K562 (cell line): Measurements from ENCODE around the gene RFNG. TPM values are rescaled to one million over a fixed set of nuclear protein-coding genes. Genes with fewer than 3 reads are reported as not detected.

Experiments used
- ATAC-seq: fragments of 200-7000 bp; cut with Tn5 transposase; 3 replicates; pipeline ENCODE4 v1.9.1; 2020; ENCODE audit warnings: moderate library complexity
- BruUV-seq: library from RNA; stranded (reverse); fragments of 400-500 nt; replicated peaks from 2 replicates; lab custom pipeline; 2021; lab: Mats Ljungman, UMichigan
- CTCF ChIA-PET: fragments of 300-600 bp; formaldehyde crosslinking; extraction: SDS; loops from one replicate; lab custom pipeline; 2021; ENCODE audit warnings: low intra/inter-chr PET ratio; lab: Yijun Ruan, JAX
- POLR2A ChIA-PET: fragments of 300-600, 350-650 bp; sonication (Branson Sonifier 250); formaldehyde crosslinking; extraction: SDS; loops from one replicate; lab custom pipeline; 2021; ENCODE audit warnings: antibody characterized with exemption, inconsistent platforms; lab: Yijun Ruan, JAX
- DNase-seq, 4 experiments: peaks; one replicate each; pipeline versions ENCODE4 v3.0.0 to v3.0.0-alpha.2; 2011 to 2018; ENCODE audit warnings: low spot score in 3 of 4, mixed read lengths in 3 of 4; ENCODE audit errors: extremely low read depth in 1 of 4
- FAIRE-seq: peaks from 2 replicates; lab custom pipeline; 2011; peaks lifted over from hg19 to GRCh38; lab: Jason Lieb, UNC
- H2AFZ ChIP-seq: 2 replicates; pipeline ENCODE4 v1.6.0; 2011; ENCODE audit warnings: low read depth, low read length, control low read depth, inconsistent platforms
- H3K27ac ChIP-seq: fragments of 200-600 bp; 3 replicates; pipeline ENCODE4 v1.8.0; 2011; ENCODE audit warnings: low read depth, mild to moderate bottlenecking, control low read depth, inconsistent platforms, low read length, moderate library complexity, mixed read lengths; ENCODE audit errors: extremely low read depth
- H3K27me3 ChIP-seq, 2 experiments: fragments of 300-600 bp in 1 of 2; 2 replicates in 1 of 2; 3 replicates in 1 of 2; pipeline versions ENCODE4 v1.6.0 to v1.8.0; 2011; ENCODE audit warnings: inconsistent platforms in 2 of 2, low read length in 2 of 2, mild to moderate bottlenecking in 1 of 2, mixed read lengths in 1 of 2, moderate library complexity in 1 of 2; ENCODE audit not compliant: control insufficient read depth in 2 of 2, insufficient read depth in 2 of 2
- H3K36me3 ChIP-seq: fragments of 300-600 bp; 3 replicates; pipeline ENCODE4 v1.8.0; 2011; ENCODE audit warnings: mild to moderate bottlenecking, low read length, inconsistent platforms; ENCODE audit not compliant: control insufficient read depth, insufficient read depth
- H3K4me1 ChIP-seq, 2 experiments: fragments of 200-600 bp in 1 of 2; replicated peaks in 1 of 2; 2 replicates in 1 of 2; 3 replicates in 1 of 2; pipeline versions ENCODE4 v1.5.1 to v1.8.0; 2011; ENCODE audit warnings: inconsistent platforms in 2 of 2, low read length in 2 of 2, mild to moderate bottlenecking in 1 of 2, mixed read lengths in 1 of 2, moderate library complexity in 1 of 2; ENCODE audit not compliant: control insufficient read depth in 2 of 2, insufficient read depth in 2 of 2
- H3K4me2 ChIP-seq: 2 replicates; pipeline ENCODE4 v1.6.1; 2011; ENCODE audit warnings: low read length, control low read depth, inconsistent platforms, mixed read lengths; ENCODE audit not compliant: insufficient read depth
- H3K4me3 ChIP-seq: fragments of 200-600 bp; sonication (generic), shearing (Covaris generic); 2 replicates; pipeline ENCODE4 v1.5.1; 2016; ENCODE audit warnings: control low read depth, inconsistent platforms
- H3K79me2 ChIP-seq: fragments of 200-600 bp; 3 replicates; pipeline ENCODE4 v1.8.0; 2011; ENCODE audit warnings: low read length, inconsistent platforms; ENCODE audit not compliant: control insufficient read depth, insufficient read depth
- H3K9ac ChIP-seq, 2 experiments: 2 replicates each; pipeline versions ENCODE4 v1.6.0 to v1.6.1; 2011; ENCODE audit warnings: low read depth in 2 of 2, low read length in 2 of 2, control low read depth in 1 of 2, inconsistent platforms in 1 of 2, mild to moderate bottlenecking in 1 of 2, mixed read lengths in 1 of 2; ENCODE audit not compliant: insufficient read depth in 1 of 2
- H3K9me1 ChIP-seq: one replicate; pipeline ENCODE4 v1.6.0; 2011; ENCODE audit warnings: inconsistent platforms, mild to moderate bottlenecking, low read length, moderate library complexity; ENCODE audit not compliant: control insufficient read depth, insufficient read depth
- H3K9me3 ChIP-seq: replicated peaks from 2 replicates; pipeline ENCODE4 v1.5.1; 2011; ENCODE audit warnings: low read depth, low read length, inconsistent platforms; ENCODE audit not compliant: control insufficient read depth, insufficient read depth
- H4K20me1 ChIP-seq: replicated peaks from 2 replicates; pipeline ENCODE4 v1.6.1; 2011; ENCODE audit warnings: low read length, inconsistent platforms, mixed read lengths; ENCODE audit not compliant: control insufficient read depth, insufficient read depth
- POLR2G ChIP-seq: fragments of 200-400 bp; formaldehyde crosslinking; IDR thresholded peaks from 2 replicates; pipeline ENCODE4 v1.6.1; 2017; ENCODE audit warnings: low read depth, mild to moderate bottlenecking, antibody characterized with exemption, low read length, moderate library complexity
- RBFOX2 ChIP-seq: fragments of 200-400 bp; formaldehyde crosslinking; IDR thresholded peaks from 2 replicates; pipeline ENCODE4 v1.6.1; 2017; ENCODE audit warnings: low read depth, mild to moderate bottlenecking, low read length, moderate library complexity
- SAFB ChIP-seq: fragments of 200-400 bp; formaldehyde crosslinking; IDR thresholded peaks from 2 replicates; pipeline ENCODE4 v1.6.1; 2017; ENCODE audit warnings: low read depth, low read length, borderline replicate concordance
- WGBS: fragments of 100-300 bp; shearing (Covaris generic); methylation state at CpG from one replicate; pipeline ENCODE4 v1.1.6; 2016; ENCODE audit warnings: low coverage, mixed read lengths; ENCODE audit not compliant: insufficient coverage; ENCODE audit errors: missing lambda C conversion rate; 5-methylcytosine and 5-hydroxymethylcytosine counted together
- in situ Hi-C: fragments of 300-500 bp; cut with MboI; formaldehyde crosslinking; loops from 4 replicates; pipeline ENCODE4 v1.15.0; 2018; ENCODE audit warnings: inconsistent platforms, mixed read lengths
- intact Hi-C: fragments of 100-400 bp; cut with micrococcal nuclease; formaldehyde crosslinking; loops from 2 replicates; pipeline ENCODE4 v1.14.2; 2022
- polyA plus RNA-seq, 8 experiments: library from polyadenylated mRNA; depleted of rRNA in 4 of 8; stranded (reverse) in 5 of 8; unstranded in 3 of 8; fragments of >200 nt; fragmentation: Nextera tagmentation in 2 of 8; fragmentation: Illumina TruSeq in 1 of 8; extraction: Ambion mirVana in 2 of 8; extraction: Trizol in 1 of 8; gene quantifications; 2 replicates each; pipeline versions ENCODE4 v1.2.1 to v1.2.3, GENCODE V29; 2011 to 2014; ENCODE audit warnings: inconsistent platforms in 1 of 8, missing spikeins in 1 of 8
- total RNA-seq, 7 experiments: library from RNA; depleted of rRNA in 6 of 7; stranded (reverse); fragments of >200 nt in 6 of 7; fragmentation: Illumina TruSeq in 2 of 7; extraction: Trizol in 2 of 7; gene quantifications; 2 replicates each; pipeline versions ENCODE4 v1.2.1 to v1.2.3, GENCODE V29; 2011 to 2021; ENCODE audit warnings: low replicate concordance in 1 of 7

RFNG gene
- total and polyA plus RNA-seq, 9 of the 15 experiments (the other 6 are each of a cell fraction or from before 2014, with no cell fraction given) = 0.32 to 32.8 (median 9.5) TPM

- intact Hi-C loops = no loop called here
- no TSS peak for BruUV-seq
- peaks cover 17% of the 10 kb centered on the region for H4K20me1 ChIP-seq
- H3K79me2 ChIP-seq = peaks cover 20% of the 10 kb centered on the region
- FAIRE-seq (no peak), ATAC-seq (no peak), DNase-seq (no peak)
- WGBS = 91% methylated on average over 12 of the region's 24 CpGs
- H3K27ac ChIP-seq = no peak overlapping the region
- TF ChIP-seq RBFOX2 = peak; percentile 39; the same call in 1 of the 2 replicates
- no peak for TF ChIP-seq SAFB
- TF ChIP-seq POLR2G = peak; percentile 56
- ChIA-PET POLR2A (interaction anchor here (0.7 to 1.0 kb wide), 3 partner anchors 12 to 74 kb away, joined by 3 to 4 read pairs (median 3); no protein-coding TSS in a partner anchor), CTCF (interaction anchor here (6.6 kb wide), 1 partner anchor 57 kb away, joined by 103 read pairs; the partner anchor contains the start of gene NOTUM)
- peaks cover 14 to 95% of the 10 kb centered on the region in 2 experiments; a peak in 4 of 5 replicates for H3K4me1 ChIP-seq
- H3K27me3 ChIP-seq = no peaks in the 10 kb centered on the region
- in situ Hi-C loops = no loop called here
- H3K4me3 ChIP-seq = no peak overlapping the region
- H3K9ac ChIP-seq = no peak overlapping the region; a peak in 1 of 4 replicates
- H3K9me1 ChIP-seq = no peaks in the 10 kb centered on the region
- no peaks in the 10 kb centered on the region for H3K9me3 ChIP-seq
- H2AFZ ChIP-seq = no peak overlapping the region
- H3K36me3 ChIP-seq = peaks cover 30% of the 10 kb centered on the region; the same call in 1 of the 3 replicates
- no peak overlapping the region for H3K4me2 ChIP-seq
These were observed 34.6 kb downstream of the RFNG start for GRCh38 chr17:82016875-82017459.
